ENCODE results near the gene SIX5.
"Not testable (repeated sequence)": the region's sequence is repeated elsewhere in the genome, so short reads cannot be mapped to it uniquely, and the experiment has no call there.

Gene SIX5

DNA sequence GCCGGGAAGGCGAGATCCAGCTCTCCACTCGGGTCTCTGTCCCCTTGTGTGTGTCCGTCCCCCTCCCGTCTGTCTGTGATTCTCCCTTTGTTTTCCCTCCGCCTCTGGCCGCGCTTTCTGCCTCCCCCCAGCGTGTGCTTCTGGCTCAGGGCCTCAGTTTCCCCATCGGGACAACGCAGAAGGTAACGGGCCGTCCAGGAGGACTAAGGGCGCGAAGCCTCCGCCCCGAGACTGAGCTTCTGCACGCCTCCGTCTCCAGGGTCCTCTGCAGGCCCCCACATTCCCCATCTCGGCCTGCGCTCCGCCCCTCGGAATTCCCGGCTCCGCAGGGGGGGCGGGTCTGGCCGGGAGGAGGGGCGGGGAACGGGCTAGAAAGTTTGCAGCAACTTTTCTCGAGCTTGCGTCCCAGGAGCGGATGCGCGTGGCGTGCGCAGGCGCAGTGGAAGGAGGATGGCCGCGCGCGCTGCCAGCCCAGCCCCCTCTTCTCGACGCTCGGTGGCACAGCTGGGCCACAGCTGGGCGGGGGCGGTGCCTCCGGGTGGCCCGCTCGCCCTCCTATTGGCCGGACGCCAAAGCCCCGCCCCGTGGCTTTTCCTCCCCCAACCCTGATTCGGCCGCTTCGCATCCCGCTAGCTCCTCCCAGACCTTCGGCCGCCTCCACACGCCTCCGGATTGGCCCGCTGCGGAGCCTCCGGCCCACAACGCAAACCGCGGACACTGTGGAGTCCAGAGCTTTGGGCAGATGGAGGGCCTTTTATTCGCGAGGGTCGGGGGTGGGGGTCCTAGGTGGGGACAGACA is at the start of gene SIX5:
Gene SIX5, minus strand, starts transcription at position 269 of the 799 bp plus-strand sequence. CDS start 408 bp downstream, outside the sequence.
- peak; percentile 88 for DNase-seq (ENCODE audit: low spot score)

DNA sequence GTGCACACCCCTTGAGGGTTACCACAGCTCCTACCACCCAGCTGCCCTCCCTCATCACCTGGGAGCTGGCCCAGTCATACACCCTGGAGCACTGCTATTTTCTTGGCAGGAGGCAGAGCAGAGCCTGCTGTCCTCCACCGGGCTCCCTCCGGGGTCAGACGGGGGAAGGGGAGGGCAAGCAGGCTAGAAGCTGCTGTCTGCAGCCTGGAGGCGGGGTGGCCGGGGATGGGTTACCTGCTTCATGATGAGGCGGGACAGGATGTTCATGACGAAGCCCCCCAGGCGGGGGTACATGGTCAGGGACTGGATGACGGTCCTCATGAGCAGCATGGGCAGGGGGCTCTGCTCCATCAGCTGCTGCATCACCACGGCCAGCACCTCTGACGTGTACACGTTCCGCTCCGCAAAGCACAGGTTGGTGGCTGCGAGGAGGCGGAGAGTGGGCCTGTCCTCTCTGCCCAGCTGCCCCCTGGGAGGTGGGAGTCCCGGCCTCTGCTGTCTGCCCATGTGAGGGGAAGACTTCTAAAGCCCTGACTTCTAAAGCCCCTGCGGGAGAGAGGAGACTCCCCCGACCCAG is 48.8 kb upstream of the SIX5 start:
- DNase-seq (ENCODE audit: low spot score) = peak; percentile 67

DNA sequence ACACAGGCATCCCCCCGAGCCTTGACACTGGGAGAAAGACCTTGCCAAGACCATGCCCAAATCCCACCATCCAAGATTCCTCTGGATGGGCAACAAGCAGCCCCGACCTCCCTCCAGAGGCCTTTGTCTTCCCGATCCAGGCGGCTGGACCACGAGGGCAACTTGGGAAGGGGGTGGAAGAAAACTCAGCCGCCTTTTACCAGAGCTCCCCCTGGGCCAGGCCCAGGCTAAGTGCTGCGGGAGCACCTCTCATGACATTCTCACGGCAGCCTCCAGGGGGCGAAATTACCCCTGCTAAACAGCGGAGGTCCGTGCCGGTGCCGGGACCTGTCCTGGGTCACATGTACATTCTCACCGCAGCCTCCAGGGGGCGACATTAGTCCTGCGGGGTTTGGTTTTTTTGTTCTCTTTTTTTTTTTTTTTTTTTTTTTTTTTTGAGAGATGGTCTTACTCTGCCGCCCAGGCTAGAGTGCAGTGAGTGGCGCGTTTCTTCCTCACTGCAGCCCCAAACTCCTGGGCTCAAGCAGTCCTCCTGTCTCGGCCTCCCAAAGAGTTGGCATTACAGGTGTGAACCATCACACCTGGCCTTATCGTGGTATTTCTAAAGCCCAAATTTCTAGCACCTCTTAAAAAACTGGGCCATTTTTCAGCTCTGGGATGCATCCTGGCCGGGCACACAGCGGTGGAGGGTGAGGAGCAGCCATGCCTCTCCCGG is 48.1 kb upstream of the SIX5 start:
- DNase-seq (ENCODE audit: low spot score) = peak; percentile 97

DNA sequence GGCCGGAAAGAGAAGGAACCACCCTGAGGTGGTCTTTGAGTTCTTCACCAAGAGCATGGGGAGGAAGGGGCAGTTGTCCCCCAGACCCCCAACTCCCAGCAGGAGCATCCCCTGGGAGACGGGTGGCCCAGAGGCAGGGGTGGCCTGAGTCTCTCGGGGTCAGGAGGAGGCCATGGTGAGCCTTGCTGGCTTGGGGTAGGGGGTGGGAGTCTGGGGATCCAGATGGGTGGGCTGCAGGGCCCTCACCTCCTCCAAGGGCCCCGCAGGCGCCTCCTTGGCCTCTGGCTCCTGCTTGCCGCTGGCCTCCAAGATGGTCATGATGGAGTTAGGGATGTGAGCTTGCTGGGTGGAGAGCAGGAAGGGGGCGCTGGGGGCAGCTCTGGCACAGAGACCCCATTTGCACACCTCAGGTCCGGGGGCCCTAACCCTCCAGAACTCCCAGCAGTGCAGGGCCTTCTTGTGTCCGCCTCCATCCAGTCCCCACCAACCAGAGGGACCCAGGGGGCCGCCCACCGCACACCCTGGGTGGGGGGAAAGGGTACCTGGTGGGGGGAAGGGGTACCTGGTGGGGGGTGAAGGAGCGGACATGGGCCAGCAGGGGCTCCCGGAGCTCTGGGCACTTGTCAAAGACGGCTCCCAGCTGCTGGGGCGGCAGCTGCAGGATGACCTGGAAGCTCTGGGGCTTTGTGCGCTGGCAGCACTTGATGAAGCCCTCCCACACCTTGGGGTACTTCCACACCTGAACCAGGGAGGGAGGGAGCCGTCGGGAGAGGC is 47.4 kb upstream of the SIX5 start:
- DNase-seq (ENCODE audit: low spot score) = no peak

DNA sequence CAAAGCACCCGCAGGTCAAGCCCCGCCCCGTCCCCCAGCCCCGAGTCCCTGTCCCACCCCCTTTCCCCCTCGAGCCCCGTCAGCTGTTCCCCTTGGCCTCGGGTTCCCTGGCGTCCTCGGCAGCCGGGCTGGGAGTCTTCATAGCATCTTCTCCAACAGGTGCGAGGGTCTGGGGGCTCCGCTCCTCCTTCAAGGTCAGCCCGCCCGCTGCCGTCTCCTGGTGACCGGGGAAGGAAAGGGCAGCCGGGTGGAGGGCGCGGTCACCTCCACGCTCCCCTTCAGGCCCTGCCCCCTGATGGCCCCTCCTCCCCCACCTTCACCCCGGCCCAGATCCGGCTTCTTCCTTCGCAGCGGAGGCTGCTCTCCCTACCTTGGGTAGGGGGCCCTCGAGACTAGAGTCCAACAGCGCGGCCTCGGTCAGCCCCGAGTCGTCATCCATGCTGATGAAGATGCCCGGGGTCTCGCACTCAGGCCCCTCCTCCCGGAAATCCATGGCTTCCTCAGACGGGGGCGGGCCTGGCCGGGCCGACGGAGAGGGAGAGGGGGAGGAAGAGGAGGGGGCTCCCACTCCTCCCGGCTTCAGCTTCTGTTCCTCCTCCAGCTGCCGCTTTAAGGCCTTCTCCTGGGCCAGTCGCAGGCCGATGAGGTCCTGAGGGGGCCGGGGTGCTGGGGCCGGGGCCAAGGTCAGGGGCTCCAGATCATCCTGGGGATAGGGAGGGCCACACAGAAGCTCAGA is 46.6 kb upstream of the SIX5 start:
- peak; percentile 86 for DNase-seq (ENCODE audit: low spot score)

GRCh38 chr19:45814851-45815480 is 45.9 kb upstream of the SIX5 start, which contains the start of gene RSPH6A:
Gene RSPH6A, minus strand, starts transcription at chr19:45815308. Its CDS starts 132 bp downstream, at chr19:45815176.
- DNase-seq (ENCODE audit: low spot score) = no peak

DNA sequence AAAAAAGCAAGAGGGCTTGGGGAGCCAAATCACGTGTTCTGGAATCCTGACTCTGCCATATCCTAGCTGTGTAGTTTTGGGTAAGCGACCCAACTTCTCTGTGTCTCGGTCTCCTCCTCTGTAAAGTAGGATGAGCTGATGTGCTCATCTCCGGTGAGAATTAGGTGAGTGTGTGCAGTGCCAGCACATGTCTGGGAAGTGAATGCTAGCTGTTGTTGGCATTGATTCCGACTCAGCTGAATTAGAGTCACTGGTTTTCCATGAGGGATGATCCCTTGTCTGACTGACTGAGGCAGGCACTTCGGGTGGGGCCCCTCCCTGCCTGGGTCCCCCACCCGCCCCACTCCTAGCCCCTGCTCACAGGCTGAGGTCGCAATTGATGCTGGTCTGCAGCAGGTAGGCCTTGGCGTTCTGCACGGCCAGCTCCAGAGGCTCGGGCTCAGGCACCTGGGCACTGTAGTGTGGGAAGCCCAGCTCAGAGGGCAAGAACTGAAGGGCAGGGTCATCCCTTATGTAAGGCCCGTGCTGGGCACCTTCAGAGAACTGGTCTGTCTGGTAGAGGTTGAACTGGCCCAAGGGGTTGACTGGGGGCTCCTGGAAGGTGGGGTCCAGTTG is 45.2 kb upstream of the SIX5 start:
- no peak for DNase-seq (ENCODE audit: low spot score)

DNA sequence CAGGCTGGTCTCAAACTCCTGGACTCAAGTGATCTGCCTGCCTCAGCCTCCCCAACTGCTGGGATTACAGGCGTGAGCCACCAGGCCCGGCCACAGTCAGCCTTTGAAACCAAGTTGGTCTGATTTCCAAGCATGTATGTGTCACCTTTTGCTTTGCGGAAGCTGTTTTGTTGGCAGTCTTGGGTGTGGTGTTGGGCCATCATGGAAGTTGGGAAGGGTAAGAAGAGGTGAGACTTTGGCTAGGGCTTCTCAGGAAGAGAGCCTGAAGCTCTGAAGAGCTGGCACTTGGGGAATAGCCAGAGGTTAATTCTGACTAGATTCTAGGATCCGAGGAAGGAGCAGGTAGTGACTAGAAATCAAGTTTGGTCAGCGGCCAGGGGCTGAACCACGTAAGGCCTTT is 43.2 kb upstream of the SIX5 start:
- DNase-seq (ENCODE audit: low spot score) = no peak

- DNase-seq (ENCODE audit: low spot score) = no peak
These were observed 40.6 kb upstream of the SIX5 start for GRCh38 chr19:45809643-45810159.

DNA sequence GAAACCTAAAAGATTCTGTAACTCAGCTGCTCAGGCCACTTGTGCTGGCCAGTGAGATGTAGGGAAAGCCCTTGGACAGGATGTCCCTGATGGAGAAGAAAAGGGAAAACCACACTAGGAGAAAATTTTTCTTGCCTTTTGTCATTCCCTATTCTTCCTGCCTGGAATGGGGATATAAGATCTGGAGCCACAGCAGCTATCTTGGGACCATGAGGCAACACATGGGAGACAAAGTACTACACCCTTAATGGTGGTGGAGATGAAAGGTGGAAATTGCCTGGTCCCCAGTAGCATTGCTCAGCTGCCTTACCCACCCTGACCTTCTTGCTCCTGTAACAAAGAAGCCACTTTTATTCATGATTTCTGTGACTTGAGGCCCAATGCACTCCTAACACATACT is 36.7 kb upstream of the SIX5 start:
- DNase-seq (ENCODE audit: low spot score) = no peak

DNA sequence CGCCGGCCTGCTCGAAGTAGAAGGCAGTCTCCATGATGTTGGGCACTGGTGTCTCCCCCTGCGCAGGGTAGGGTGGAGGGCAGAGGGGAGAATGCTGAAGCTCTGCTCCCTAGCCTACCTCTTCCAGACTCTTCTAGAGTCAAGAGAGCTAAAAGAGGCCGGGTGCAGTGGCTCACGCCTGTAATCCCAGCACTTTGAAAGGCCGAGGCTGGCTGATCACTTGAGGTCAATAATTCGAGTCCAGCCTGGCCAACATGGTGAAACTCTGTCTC is 35.8 kb upstream of the SIX5 start:
- no peak for DNase-seq (ENCODE audit: low spot score)

DNA sequence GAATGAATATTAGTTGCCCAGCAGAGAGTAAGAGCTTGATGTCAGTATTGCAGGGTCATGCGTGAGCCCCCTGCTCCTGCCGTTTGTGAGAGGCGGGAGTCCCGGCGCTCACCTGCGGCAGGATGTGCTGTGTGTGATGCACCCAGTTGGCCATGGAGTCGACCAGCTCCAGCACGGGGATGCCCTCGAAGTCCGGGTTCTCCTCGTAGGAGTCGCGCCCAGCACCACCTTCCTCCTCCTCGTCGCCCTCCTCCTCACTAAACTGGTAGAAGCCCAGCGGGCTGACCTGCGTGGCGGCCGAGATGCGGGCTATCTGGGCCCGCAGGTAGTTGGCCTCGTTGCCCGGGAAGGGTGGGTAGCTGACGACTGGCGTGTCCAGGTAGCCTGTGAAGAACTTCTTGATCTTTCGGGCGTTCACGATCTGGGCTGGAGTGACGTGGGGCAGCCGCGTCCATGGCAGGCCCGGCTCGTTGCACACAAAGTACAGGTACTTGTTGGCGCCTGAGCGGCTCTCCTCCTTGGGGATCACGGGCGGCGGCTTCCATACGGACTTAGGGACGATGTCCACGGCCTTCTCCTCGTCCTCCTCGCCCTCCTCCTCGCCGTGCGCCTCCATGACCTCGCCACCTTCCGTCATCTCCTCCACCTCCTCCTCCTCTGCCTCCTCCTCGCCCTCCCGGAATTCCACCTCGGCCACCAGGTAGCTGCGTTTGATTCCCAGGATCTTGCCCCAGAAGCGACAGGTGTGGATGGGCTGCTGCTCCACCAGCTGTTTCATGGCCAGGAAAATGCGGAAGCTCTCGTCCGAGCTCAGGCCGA is 35.3 kb upstream of the SIX5 start:
- DNase-seq (ENCODE audit: low spot score) = no peak

GRCh38 chr19:45801603-45802175 is 32.6 kb upstream of the SIX5 start:
- no peak for DNase-seq (ENCODE audit: low spot score)

DNA sequence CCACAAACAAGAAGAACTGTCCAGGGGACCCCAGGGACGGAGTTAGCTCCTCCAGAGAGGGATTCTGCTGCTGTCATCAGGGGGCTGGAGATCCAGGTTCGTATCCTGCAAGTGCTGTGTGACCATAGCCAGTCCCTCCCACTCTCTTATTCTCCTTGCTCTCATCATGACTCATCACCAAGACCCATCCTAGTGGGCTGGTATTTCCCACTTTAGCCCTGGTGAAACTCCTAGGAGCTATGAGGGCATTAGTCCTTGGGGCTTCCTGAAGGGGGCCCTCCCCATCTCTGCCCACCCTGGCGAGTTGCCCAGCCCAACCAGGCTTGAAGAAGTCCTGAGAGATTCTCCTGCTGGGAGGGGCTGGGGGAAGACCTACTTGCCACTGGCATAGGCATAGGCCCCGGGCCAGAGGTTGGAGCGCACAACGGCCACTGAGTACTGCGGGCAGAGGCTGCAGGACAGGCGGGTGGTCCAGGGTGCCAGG is 31.1 kb upstream of the SIX5 start:
- DNase-seq (ENCODE audit: low spot score) = no peak

GRCh38 chr19:45799541-45799940 is 30.5 kb upstream of the SIX5 start:
- not testable (repeated sequence) for DNase-seq (ENCODE audit: low spot score)

DNA sequence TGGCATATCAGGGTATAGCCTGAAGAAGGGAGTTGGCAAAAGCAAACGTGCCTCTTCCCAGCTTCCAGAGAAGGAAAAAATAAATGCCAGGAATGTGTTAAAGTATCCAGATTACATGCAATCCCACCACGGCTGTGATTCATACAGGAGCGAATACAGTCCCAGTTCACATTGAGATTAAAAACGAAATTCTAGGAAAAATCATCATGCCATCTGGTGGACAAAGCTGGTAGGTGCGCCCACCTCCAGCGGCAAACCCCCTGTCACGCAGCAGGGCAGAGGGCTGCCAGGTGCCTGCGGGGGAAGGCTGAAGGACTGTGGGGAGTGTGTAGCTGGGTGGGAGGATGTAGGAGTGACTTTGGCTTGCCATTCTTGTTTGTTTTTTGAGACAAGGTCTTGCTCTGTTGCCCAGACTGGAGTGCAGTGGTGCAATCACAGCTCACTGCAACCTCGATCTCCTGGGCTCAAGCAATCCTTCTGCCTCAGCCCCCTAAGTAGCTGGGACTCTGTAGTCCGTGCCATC is 30.0 kb upstream of the SIX5 start:
- peak; percentile 87 for DNase-seq (ENCODE audit: low spot score)

GRCh38 chr19:45794627-45795026 is 25.6 kb upstream of the SIX5 start:
- DNase-seq (ENCODE audit: low spot score) = no peak

DNA sequence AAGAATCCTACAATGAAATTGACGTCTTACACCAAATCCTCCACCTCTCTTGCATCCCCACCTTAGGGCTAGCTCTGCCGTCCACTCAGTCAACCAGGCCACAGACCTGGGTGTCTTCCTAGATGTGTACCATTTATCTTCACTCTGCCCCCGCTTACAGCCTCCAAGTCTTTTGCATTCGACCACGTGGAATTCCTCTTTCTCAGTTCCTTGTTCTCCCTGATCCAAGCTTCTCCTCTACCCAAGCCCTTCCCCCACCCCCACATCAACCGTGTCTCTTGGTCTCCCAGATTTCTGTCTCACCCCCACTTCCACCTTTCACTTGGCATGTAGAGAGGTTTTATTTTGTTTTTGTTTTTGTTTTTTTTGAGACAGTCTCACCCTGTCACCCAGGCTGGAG is 24.8 kb upstream of the SIX5 start:
- DNase-seq (ENCODE audit: low spot score) = no peak

DNA sequence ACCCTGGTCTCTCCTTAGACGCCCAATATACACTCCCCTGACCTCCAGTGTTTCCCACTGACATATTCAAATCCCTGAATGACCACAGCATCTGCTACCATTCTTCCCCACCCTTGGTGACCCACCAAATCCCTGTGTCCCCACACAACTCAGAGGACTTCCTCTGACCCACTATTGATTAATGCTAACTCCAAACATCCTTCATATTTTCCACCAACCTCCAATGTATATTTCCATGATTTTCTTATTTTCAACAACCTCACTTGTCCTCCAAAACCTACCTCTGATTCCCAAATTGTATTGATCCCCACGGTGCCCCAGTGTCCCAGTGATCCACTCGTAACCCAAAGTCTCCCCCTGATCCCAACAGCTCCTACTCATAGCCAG is 24.1 kb upstream of the SIX5 start:
- DNase-seq (ENCODE audit: low spot score) = no peak

All from iPS-NIHi11 (cell line).